ENCODE results near the gene FBXO10.
"Not testable (repeated sequence)": the region's sequence is repeated elsewhere in the genome, so short reads cannot be mapped to it uniquely, and the experiment has no call there.

FBXO10 gene

GRCh38 chr9:37514999-37515398 is 61.2 kb downstream of the FBXO10 start:
- Histone ChIP-seq H3K4me3 (ENCODE audit: insufficient read depth, low read depth, low read length) (no peak overlapping the region), H3K27ac (ENCODE audit: insufficient read depth, low read depth, low read length, poor library complexity, severe bottlenecking) (no peak overlapping the region), H3K9me3 (ENCODE audit: control insufficient read depth, low read length) (no peaks in the 10 kb centered on the region), H3K27me3 (ENCODE audit: control insufficient read depth, insufficient read depth, low read length, poor library complexity, severe bottlenecking) (no peaks in the 10 kb centered on the region), H3K36me3 (ENCODE audit: control insufficient read depth, insufficient read depth, low read length) (peaks cover 31% of the 10 kb centered on the region), H3K4me1 (ENCODE audit: control insufficient read depth, insufficient read depth, low read length) (no peaks in the 10 kb centered on the region)
- 95 to 97% methylated on average over 7 of the region's 7 CpGs for WGBS, 2 experiments

GRCh38 chr9:37514415-37514814 is 61.8 kb downstream of the FBXO10 start:
- not testable (repeated sequence) for H3K4me3 ChIP-seq (ENCODE audit: insufficient read depth, low read depth, low read length); H3K4me1 ChIP-seq (ENCODE audit: control insufficient read depth, insufficient read depth, low read length); H3K9me3 ChIP-seq (ENCODE audit: control insufficient read depth, low read length); H3K27me3 ChIP-seq (ENCODE audit: control insufficient read depth, insufficient read depth, low read length, poor library complexity, severe bottlenecking); H3K27ac ChIP-seq (ENCODE audit: insufficient read depth, low read depth, low read length, poor library complexity, severe bottlenecking)
- 93 to 97% methylated on average over 9 to 10 of the region's 10 CpGs for WGBS, 2 experiments
- peaks cover 28% of the 10 kb centered on the region for H3K36me3 ChIP-seq (ENCODE audit: control insufficient read depth, insufficient read depth, low read length)

- no peak overlapping the region for H3K27ac ChIP-seq (ENCODE audit: insufficient read depth, low read depth, low read length, poor library complexity, severe bottlenecking)
- H3K4me1 ChIP-seq (ENCODE audit: control insufficient read depth, insufficient read depth, low read length): no peaks in the 10 kb centered on the region
- H3K27me3 ChIP-seq (ENCODE audit: control insufficient read depth, insufficient read depth, low read length, poor library complexity, severe bottlenecking): no peaks in the 10 kb centered on the region
- WGBS, 2 experiments: 88 to 89% methylated on average over 12 of the region's 12 CpGs
- no peak overlapping the region for H3K4me3 ChIP-seq (ENCODE audit: insufficient read depth, low read depth, low read length)
- H3K9me3 ChIP-seq (ENCODE audit: control insufficient read depth, low read length): no peaks in the 10 kb centered on the region
- H3K36me3 ChIP-seq (ENCODE audit: control insufficient read depth, insufficient read depth, low read length): peaks cover 12% of the 10 kb centered on the region
Observed at GRCh38 chr9:37512437-37512836, 63.7 kb downstream of the FBXO10 start.

- no peaks in the 10 kb centered on the region for H3K27me3 ChIP-seq (ENCODE audit: control insufficient read depth, insufficient read depth, low read length, poor library complexity, severe bottlenecking)
- H3K4me3 ChIP-seq (ENCODE audit: insufficient read depth, low read depth, low read length): no peak overlapping the region
- no peaks in the 10 kb centered on the region for H3K4me1 ChIP-seq (ENCODE audit: control insufficient read depth, insufficient read depth, low read length)
- no peaks in the 10 kb centered on the region for H3K9me3 ChIP-seq (ENCODE audit: control insufficient read depth, low read length)
- no peak overlapping the region for H3K27ac ChIP-seq (ENCODE audit: insufficient read depth, low read depth, low read length, poor library complexity, severe bottlenecking)
- H3K36me3 ChIP-seq (ENCODE audit: control insufficient read depth, insufficient read depth, low read length): peaks cover 11% of the 10 kb centered on the region
- 84 to 86% methylated on average over 15 of the region's 15 CpGs for WGBS, 2 experiments
Observed at GRCh38 chr9:37511016-37512010, 64.9 kb downstream of the FBXO10 start.

GRCh38 chr9:37510053-37510452 is 66.1 kb downstream of the FBXO10 start:
- not testable (repeated sequence) for H3K9me3 ChIP-seq (ENCODE audit: control insufficient read depth, low read length); H3K36me3 ChIP-seq (ENCODE audit: control insufficient read depth, insufficient read depth, low read length); H3K4me3 ChIP-seq (ENCODE audit: insufficient read depth, low read depth, low read length); H3K4me1 ChIP-seq (ENCODE audit: control insufficient read depth, insufficient read depth, low read length); H3K27me3 ChIP-seq (ENCODE audit: control insufficient read depth, insufficient read depth, low read length, poor library complexity, severe bottlenecking); H3K27ac ChIP-seq (ENCODE audit: insufficient read depth, low read depth, low read length, poor library complexity, severe bottlenecking)
- 89 to 92% methylated on average over 5 of the region's 5 CpGs for WGBS, 2 experiments

GRCh38 chr9:37509536-37509935 is 66.6 kb downstream of the FBXO10 start:
- Histone ChIP-seq H3K36me3 (ENCODE audit: control insufficient read depth, insufficient read depth, low read length) (peaks cover 5% of the 10 kb centered on the region), H3K27me3 (ENCODE audit: control insufficient read depth, insufficient read depth, low read length, poor library complexity, severe bottlenecking) (no peaks in the 10 kb centered on the region), H3K27ac (ENCODE audit: insufficient read depth, low read depth, low read length, poor library complexity, severe bottlenecking) (no peak overlapping the region), H3K9me3 (ENCODE audit: control insufficient read depth, low read length) (no peaks in the 10 kb centered on the region), H3K4me1 (ENCODE audit: control insufficient read depth, insufficient read depth, low read length) (no peaks in the 10 kb centered on the region), H3K4me3 (ENCODE audit: insufficient read depth, low read depth, low read length) (no peak overlapping the region)
- WGBS, 2 experiments: 91 to 96% methylated on average over 7 of the region's 7 CpGs

- no peaks in the 10 kb centered on the region for H3K27me3 ChIP-seq (ENCODE audit: control insufficient read depth, insufficient read depth, low read length, poor library complexity, severe bottlenecking)
- peaks cover 5% of the 10 kb centered on the region for H3K36me3 ChIP-seq (ENCODE audit: control insufficient read depth, insufficient read depth, low read length)
- no peak overlapping the region for H3K27ac ChIP-seq (ENCODE audit: insufficient read depth, low read depth, low read length, poor library complexity, severe bottlenecking)
- 96% methylated on average over 3 of the region's 3 CpGs for WGBS, 2 experiments
- H3K4me3 ChIP-seq (ENCODE audit: insufficient read depth, low read depth, low read length): no peak overlapping the region
- H3K9me3 ChIP-seq (ENCODE audit: control insufficient read depth, low read length): no peaks in the 10 kb centered on the region
- no peaks in the 10 kb centered on the region for H3K4me1 ChIP-seq (ENCODE audit: control insufficient read depth, insufficient read depth, low read length)
Observed at GRCh38 chr9:37508834-37509206, 67.4 kb downstream of the FBXO10 start.

GRCh38 chr9:37508135-37508833 is 67.9 kb downstream of the FBXO10 start:
- 94 to 95% methylated on average over 5 of the region's 5 CpGs for WGBS, 2 experiments
- Histone ChIP-seq H3K9me3 (ENCODE audit: control insufficient read depth, low read length) (no peaks in the 10 kb centered on the region), H3K4me3 (ENCODE audit: insufficient read depth, low read depth, low read length) (no peak overlapping the region), H3K4me1 (ENCODE audit: control insufficient read depth, insufficient read depth, low read length) (no peaks in the 10 kb centered on the region), H3K27ac (ENCODE audit: insufficient read depth, low read depth, low read length, poor library complexity, severe bottlenecking) (no peak overlapping the region), H3K27me3 (ENCODE audit: control insufficient read depth, insufficient read depth, low read length, poor library complexity, severe bottlenecking) (no peaks in the 10 kb centered on the region), H3K36me3 (ENCODE audit: control insufficient read depth, insufficient read depth, low read length) (peaks cover 9% of the 10 kb centered on the region)

GRCh38 chr9:37507566-37508134 is 68.5 kb downstream of the FBXO10 start:
- Histone ChIP-seq H3K9me3 (ENCODE audit: control insufficient read depth, low read length) (no peaks in the 10 kb centered on the region), H3K27ac (ENCODE audit: insufficient read depth, low read depth, low read length, poor library complexity, severe bottlenecking) (no peak overlapping the region), H3K4me1 (ENCODE audit: control insufficient read depth, insufficient read depth, low read length) (no peaks in the 10 kb centered on the region), H3K36me3 (ENCODE audit: control insufficient read depth, insufficient read depth, low read length) (peaks cover 13% of the 10 kb centered on the region), H3K4me3 (ENCODE audit: insufficient read depth, low read depth, low read length) (no peak overlapping the region), H3K27me3 (ENCODE audit: control insufficient read depth, insufficient read depth, low read length, poor library complexity, severe bottlenecking) (no peaks in the 10 kb centered on the region)
- WGBS, 2 experiments: 93 to 95% methylated on average over 11 of the region's 11 CpGs

GRCh38 chr9:37504605-37505004 is 71.6 kb downstream of the FBXO10 start:
- H3K4me3 ChIP-seq (ENCODE audit: insufficient read depth, low read depth, low read length): no peak overlapping the region
- WGBS, 2 experiments: 93% methylated on average over 5 of the region's 5 CpGs
- no peaks in the 10 kb centered on the region for H3K9me3 ChIP-seq (ENCODE audit: control insufficient read depth, low read length)
- H3K27ac ChIP-seq (ENCODE audit: insufficient read depth, low read depth, low read length, poor library complexity, severe bottlenecking): no peak overlapping the region
- peaks cover 18% of the 10 kb centered on the region for H3K36me3 ChIP-seq (ENCODE audit: control insufficient read depth, insufficient read depth, low read length)
- H3K4me1 ChIP-seq (ENCODE audit: control insufficient read depth, insufficient read depth, low read length): no peaks in the 10 kb centered on the region
- H3K27me3 ChIP-seq (ENCODE audit: control insufficient read depth, insufficient read depth, low read length, poor library complexity, severe bottlenecking): no peaks in the 10 kb centered on the region

All from ectodermal cell (in vitro differentiated cells).